SK-N-SH (cell line): ENCODE data around the gene DEPDC5. TPM values are rescaled to one million over a fixed set of nuclear protein-coding genes. Genes with fewer than 3 reads are reported as not detected.

Source experiments
- CTCF ChIA-PET: fragments of 300-600, 350-600 bp; formaldehyde crosslinking; extraction: SDS; loops from one replicate; lab custom pipeline; 2021; lab: Yijun Ruan, JAX
- POLR2A ChIA-PET: fragments of 350-600 bp; sonication (Branson Sonifier 250); formaldehyde crosslinking; extraction: SDS; loops from one replicate; lab custom pipeline; 2020; ENCODE audit warnings: antibody characterized with exemption, inconsistent platforms; lab: Yijun Ruan, JAX
- DNase-seq: peaks from one replicate; pipeline ENCODE4 v3.0.0; 2012
- H2AFZ ChIP-seq: fragments of 200-600 bp; sonication (generic); 2 replicates; pipeline ENCODE4 v1.8.1; 2016; ENCODE audit warnings: antibody characterized with exemption, mild to moderate bottlenecking, low read depth
- H3F3A ChIP-seq: fragments of 200-600 bp; sonication (generic); replicated peaks from 2 replicates; pipeline ENCODE3; 2016; ENCODE audit warnings: antibody characterized with exemption, mild to moderate bottlenecking; ENCODE audit not compliant: insufficient read depth
- H3K27ac ChIP-seq, 2 experiments: fragments of 200-500 bp in 1 of 2; fragments of 200-600 bp in 1 of 2; sonication (Bioruptor generic) in 1 of 2; sonication (generic), shearing (Covaris generic) in 1 of 2; 2 replicates each; pipeline versions ENCODE4 v1.5.1 to v1.6.1; 2014 to 2016; ENCODE audit warnings: low read depth in 2 of 2, inconsistent platforms in 1 of 2, low read length in 1 of 2, mild to moderate bottlenecking in 1 of 2, mixed read lengths in 1 of 2
- H3K27me3 ChIP-seq: fragments of 200-600 bp; sonication (generic), shearing (Covaris generic); 2 replicates; pipeline ENCODE4 v1.6.1; 2016; ENCODE audit warnings: mixed run types; ENCODE audit not compliant: insufficient read depth
- H3K36me3 ChIP-seq, 2 experiments: fragments of 200-500 bp in 1 of 2; fragments of 200-600 bp in 1 of 2; sonication (Bioruptor generic) in 1 of 2; sonication (generic) in 1 of 2; replicated peaks in 1 of 2; 2 replicates each; pipeline versions ENCODE3 to v1.5.1; 2014 to 2016; ENCODE audit warnings: low read length in 1 of 2, mild to moderate bottlenecking in 1 of 2; ENCODE audit not compliant: insufficient read depth in 2 of 2, control insufficient read depth in 1 of 2
- H3K4me1 ChIP-seq, 2 experiments: fragments of 200-500 bp in 1 of 2; fragments of 200-600 bp in 1 of 2; sonication (Bioruptor generic) in 1 of 2; sonication (generic), shearing (Covaris generic) in 1 of 2; 2 replicates each; pipeline versions ENCODE4 v1.5.1 to v1.6.1; 2014 to 2016; ENCODE audit warnings: low read depth in 1 of 2, low read length in 1 of 2, mixed run types in 1 of 2; ENCODE audit not compliant: insufficient read depth in 2 of 2, control insufficient read depth in 1 of 2
- H3K4me2 ChIP-seq: fragments of 200-600 bp; sonication (generic), shearing (Covaris generic); 2 replicates; pipeline ENCODE4 v1.6.1; 2017; ENCODE audit warnings: mixed run types
- H3K4me3 ChIP-seq, 2 experiments: fragments of 200-500 bp in 1 of 2; fragments of 200-600 bp in 1 of 2; sonication (Bioruptor generic) in 1 of 2; sonication (generic), shearing (Covaris generic) in 1 of 2; 2 replicates each; pipeline versions ENCODE4 v1.5.1 to v1.8.1; 2014 to 2016; ENCODE audit warnings: low read depth in 2 of 2, inconsistent platforms in 1 of 2, low read length in 1 of 2, mild to moderate bottlenecking in 1 of 2, mixed read lengths in 1 of 2, moderate library complexity in 1 of 2
- H3K79me2 ChIP-seq: fragments of 200-600 bp; sonication (generic); 2 replicates; pipeline ENCODE4 v1.8.1; 2017; ENCODE audit warnings: mild to moderate bottlenecking; ENCODE audit not compliant: insufficient read depth
- H3K9ac ChIP-seq: fragments of 200-600 bp; sonication (generic); 2 replicates; pipeline ENCODE4 v1.6.1; 2017; ENCODE audit warnings: mixed run types
- H3K9me2 ChIP-seq: fragments of 200-600 bp; sonication (generic); 2 replicates; pipeline ENCODE4 v1.6.1; 2017; ENCODE audit warnings: mixed run types
- H3K9me3 ChIP-seq: fragments of 200-600 bp; sonication (generic); 2 replicates; pipeline ENCODE4 v1.6.1; 2017; ENCODE audit warnings: mixed run types, mild to moderate bottlenecking, moderate library complexity
- H4K20me1 ChIP-seq: fragments of 200-600 bp; sonication (generic); 2 replicates; pipeline ENCODE4 v1.6.1; 2017; ENCODE audit warnings: mild to moderate bottlenecking, mixed run types; ENCODE audit not compliant: insufficient read depth
- CHD2 ChIP-seq: fragments of 150-350 bp; IDR thresholded peaks from 2 replicates; pipeline ENCODE4 v1.6.1; 2018; ENCODE audit warnings: low read length; ENCODE audit not compliant: partially characterized antibody
- ELF1 ChIP-seq: IDR thresholded peaks from 2 replicates; pipeline ENCODE4 v1.4.0; 2012
- FOSL2 ChIP-seq: IDR thresholded peaks from 2 replicates; pipeline ENCODE4 v1.4.0; 2012; ENCODE audit warnings: low read depth, mild to moderate bottlenecking, moderate library complexity, borderline replicate concordance
- FOXM1 ChIP-seq: IDR thresholded peaks from 2 replicates; pipeline ENCODE4 v1.4.0; 2012; ENCODE audit warnings: low read depth, mild to moderate bottlenecking
- GABPA ChIP-seq: IDR thresholded peaks from 2 replicates; pipeline ENCODE4 v1.4.0; 2012; ENCODE audit warnings: low read depth, mild to moderate bottlenecking
- GATA2 ChIP-seq: sonication (generic); formaldehyde crosslinking; IDR thresholded peaks from 2 replicates; pipeline ENCODE4 v1.5.0; 2020; ENCODE audit warnings: mild to moderate bottlenecking, missing genetic modification reagents
- JUND ChIP-seq: IDR thresholded peaks from 2 replicates; pipeline ENCODE4 v1.4.0; 2012
- MAX ChIP-seq: IDR thresholded peaks from 2 replicates; pipeline ENCODE4 v1.4.0; 2012; ENCODE audit warnings: low read depth
- MXI1 ChIP-seq: IDR thresholded peaks from 2 replicates; pipeline ENCODE4 v1.6.1; 2012; ENCODE audit warnings: mild to moderate bottlenecking, low read depth, low read length, improper control_type of control experiment
- NFIC ChIP-seq: IDR thresholded peaks from 2 replicates; pipeline ENCODE4 v1.4.0; 2012; ENCODE audit warnings: borderline replicate concordance
- PBX3 ChIP-seq: IDR thresholded peaks from 2 replicates; pipeline ENCODE4; 2012
- RAD21 ChIP-seq: IDR thresholded peaks from 2 replicates; pipeline ENCODE4 v1.6.1; 2012; ENCODE audit warnings: mild to moderate bottlenecking, low read length
- RCOR1 ChIP-seq: fragments of 150-350 bp; IDR thresholded peaks from 2 replicates; pipeline ENCODE4 v1.6.1; 2017; ENCODE audit warnings: antibody characterized with exemption, low read length
- RFX5 ChIP-seq: IDR thresholded peaks from 2 replicates; pipeline ENCODE4 v1.6.1; 2012; ENCODE audit warnings: mild to moderate bottlenecking, improper control_type of control experiment, low read length
- SIN3A ChIP-seq: IDR thresholded peaks from 2 replicates; pipeline ENCODE4 v1.6.1; 2012; ENCODE audit warnings: low read depth, mild to moderate bottlenecking, low read length, moderate library complexity, borderline replicate concordance
- TCF12 ChIP-seq: IDR thresholded peaks from 2 replicates; pipeline ENCODE4 v1.4.0; 2012
- TEAD4 ChIP-seq: IDR thresholded peaks from 2 replicates; pipeline ENCODE4 v1.4.0; 2012; ENCODE audit warnings: mild to moderate bottlenecking, borderline replicate concordance; ENCODE audit not compliant: insufficient read depth
- USF1 ChIP-seq: IDR thresholded peaks from 2 replicates; pipeline ENCODE4 v1.4.0; 2012; ENCODE audit warnings: low read depth, borderline replicate concordance
- USF2 ChIP-seq: fragments of 150-350 bp; IDR thresholded peaks from 2 replicates; pipeline ENCODE4 v1.6.1; 2017; ENCODE audit warnings: antibody characterized with exemption, low read length, low read depth, borderline replicate concordance
- YY1 ChIP-seq: IDR thresholded peaks from 2 replicates; pipeline ENCODE4 v1.4.0; 2012; ENCODE audit warnings: low read depth, mild to moderate bottlenecking
- WGBS: methylation state at CpG from one replicate; pipeline ENCODE4 v1.1.6; 2017; ENCODE audit warnings: low lambda C conversion rate; 5-methylcytosine and 5-hydroxymethylcytosine counted together
- polyA plus RNA-seq, 3 experiments: library from polyadenylated mRNA; depleted of rRNA; stranded (reverse); fragments of >200 nt; gene quantifications; 2 replicates each; pipeline ENCODE4 v1.2.3, GENCODE V29; 2012
- TF ChIP-seq, protein P1 (sequence below): fragments of 150-350 bp; IDR thresholded peaks from 2 replicates; pipeline ENCODE4 v1.6.1; 2016; ENCODE audit warnings: mild to moderate bottlenecking, low read depth, low read length
- TF ChIP-seq, protein P2 (sequence below): IDR thresholded peaks from 2 replicates; pipeline ENCODE4 v1.4.0; 2012; ENCODE audit warnings: low read depth, borderline replicate concordance

The DEPDC5 gene
- polyA plus RNA-seq, 1 of the 3 experiments (the other 2 are of a cell fraction), result 7.8 TPM

GRCh38 chr22:31776231-31776630 lies 22.4 kb downstream of the DEPDC5 start:
- DNase-seq, result no peak
- TF ChIP-seq RCOR1 (no peak), TCF12 (no peak), FOXM1 (no peak), YY1 (no peak), TEAD4 (no peak), JUND (no peak), ELF1 (no peak), SIN3A (no peak), GATA2 (no peak), USF1 (no peak), MAX (no peak), FOSL2 (no peak), NFIC (no peak), RFX5 (no peak)
- TF ChIP-seq, protein P1, sequence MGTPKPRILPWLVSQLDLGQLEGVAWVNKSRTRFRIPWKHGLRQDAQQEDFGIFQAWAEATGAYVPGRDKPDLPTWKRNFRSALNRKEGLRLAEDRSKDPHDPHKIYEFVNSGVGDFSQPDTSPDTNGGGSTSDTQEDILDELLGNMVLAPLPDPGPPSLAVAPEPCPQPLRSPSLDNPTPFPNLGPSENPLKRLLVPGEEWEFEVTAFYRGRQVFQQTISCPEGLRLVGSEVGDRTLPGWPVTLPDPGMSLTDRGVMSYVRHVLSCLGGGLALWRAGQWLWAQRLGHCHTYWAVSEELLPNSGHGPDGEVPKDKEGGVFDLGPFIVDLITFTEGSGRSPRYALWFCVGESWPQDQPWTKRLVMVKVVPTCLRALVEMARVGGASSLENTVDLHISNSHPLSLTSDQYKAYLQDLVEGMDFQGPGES, result no peak
- no peaks in the 10 kb centered on the region for H3K79me2 ChIP-seq
- no peak overlapping the region for H2AFZ ChIP-seq
- H3K27me3 ChIP-seq, result no peaks in the 10 kb centered on the region
- H3K27ac ChIP-seq, result no peak overlapping the region
- ChIA-PET CTCF (interaction anchor here (1.6 kb wide), 1 partner anchor 194 kb away, joined by 3 read pairs; no protein-coding TSS in a partner anchor), POLR2A (no interaction called here)
- no peaks in the 10 kb centered on the region for H3F3A ChIP-seq
- H3K9ac ChIP-seq, result no peak overlapping the region
- H3K4me2 ChIP-seq, result no peak overlapping the region
- no peaks in the 10 kb centered on the region for H4K20me1 ChIP-seq
- no peak overlapping the region for H3K4me3 ChIP-seq
- no peaks in the 10 kb centered on the region for H3K9me3 ChIP-seq
- 99% methylated on average over 4 of the region's 4 CpGs for WGBS
- no peaks in the 10 kb centered on the region for H3K9me2 ChIP-seq
- H3K4me1 ChIP-seq, result no peaks in the 10 kb centered on the region
- H3K36me3 ChIP-seq, result peaks cover 21 to 33% of the 10 kb centered on the region in 2 experiments

DNA sequence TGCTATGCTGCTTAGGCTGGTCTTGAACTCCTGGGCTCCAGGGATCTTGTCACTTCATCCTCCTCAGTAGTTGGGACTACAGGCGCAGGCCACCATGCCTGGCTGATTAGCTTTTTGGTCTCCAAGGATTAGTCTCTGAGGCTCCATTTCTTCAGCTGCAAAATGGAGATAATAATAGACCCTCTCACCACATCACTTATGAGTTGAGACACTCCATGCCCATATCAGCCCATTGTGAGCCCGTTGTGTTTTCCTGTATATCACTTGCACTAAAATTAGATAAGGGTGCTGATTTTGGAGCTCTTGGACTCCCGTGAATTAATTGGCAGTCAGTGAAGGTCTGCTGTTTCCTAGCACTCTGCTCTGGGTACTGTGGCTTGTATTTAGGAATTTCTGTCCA lies 36.0 kb downstream of the DEPDC5 start:
- H3K36me3 ChIP-seq, result peaks cover 8 to 24% of the 10 kb centered on the region in 2 experiments
- POLR2A ChIA-PET, result no interaction called here
- H3K9ac ChIP-seq, result no peak overlapping the region
- no peak overlapping the region for H3K4me3 ChIP-seq
- H3K4me2 ChIP-seq, result no peak overlapping the region
- H3K9me2 ChIP-seq, result no peaks in the 10 kb centered on the region
- no peaks in the 10 kb centered on the region for H3K4me1 ChIP-seq
- CTCF ChIA-PET, result no interaction called here
- H3K27me3 ChIP-seq, result no peaks in the 10 kb centered on the region
- no peaks in the 10 kb centered on the region for H3K79me2 ChIP-seq
- no peak overlapping the region for H2AFZ ChIP-seq
- no peak for DNase-seq
- H3K27ac ChIP-seq, result no peak overlapping the region
- WGBS, result 76% methylated on average over 3 of the region's 3 CpGs
- no peaks in the 10 kb centered on the region for H3K9me3 ChIP-seq
- H3F3A ChIP-seq, result peaks cover 3% of the 10 kb centered on the region
- H4K20me1 ChIP-seq, result no peaks in the 10 kb centered on the region
- TF ChIP-seq GATA2 (no peak), MXI1 (no peak), GABPA (no peak), CHD2 (no peak), PBX3 (no peak), FOSL2 (no peak), USF2 (no peak), TCF12 (no peak), RFX5 (no peak), RAD21 (no peak)
- TF ChIP-seq, protein P1, result no peak
- TF ChIP-seq, protein P2, sequence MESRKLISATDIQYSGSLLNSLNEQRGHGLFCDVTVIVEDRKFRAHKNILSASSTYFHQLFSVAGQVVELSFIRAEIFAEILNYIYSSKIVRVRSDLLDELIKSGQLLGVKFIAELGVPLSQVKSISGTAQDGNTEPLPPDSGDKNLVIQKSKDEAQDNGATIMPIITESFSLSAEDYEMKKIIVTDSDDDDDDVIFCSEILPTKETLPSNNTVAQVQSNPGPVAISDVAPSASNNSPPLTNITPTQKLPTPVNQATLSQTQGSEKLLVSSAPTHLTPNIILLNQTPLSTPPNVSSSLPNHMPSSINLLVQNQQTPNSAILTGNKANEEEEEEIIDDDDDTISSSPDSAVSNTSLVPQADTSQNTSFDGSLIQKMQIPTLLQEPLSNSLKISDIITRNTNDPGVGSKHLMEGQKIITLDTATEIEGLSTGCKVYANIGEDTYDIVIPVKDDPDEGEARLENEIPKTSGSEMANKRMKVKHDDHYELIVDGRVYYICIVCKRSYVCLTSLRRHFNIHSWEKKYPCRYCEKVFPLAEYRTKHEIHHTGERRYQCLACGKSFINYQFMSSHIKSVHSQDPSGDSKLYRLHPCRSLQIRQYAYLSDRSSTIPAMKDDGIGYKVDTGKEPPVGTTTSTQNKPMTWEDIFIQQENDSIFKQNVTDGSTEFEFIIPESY, result no peak
